ENCODE measurements around the gene ANKMY2.
A peak's percentile ranks its signal among the peaks of the same experiment; 100 is the strongest.

ANKMY2 gene

DNA sequence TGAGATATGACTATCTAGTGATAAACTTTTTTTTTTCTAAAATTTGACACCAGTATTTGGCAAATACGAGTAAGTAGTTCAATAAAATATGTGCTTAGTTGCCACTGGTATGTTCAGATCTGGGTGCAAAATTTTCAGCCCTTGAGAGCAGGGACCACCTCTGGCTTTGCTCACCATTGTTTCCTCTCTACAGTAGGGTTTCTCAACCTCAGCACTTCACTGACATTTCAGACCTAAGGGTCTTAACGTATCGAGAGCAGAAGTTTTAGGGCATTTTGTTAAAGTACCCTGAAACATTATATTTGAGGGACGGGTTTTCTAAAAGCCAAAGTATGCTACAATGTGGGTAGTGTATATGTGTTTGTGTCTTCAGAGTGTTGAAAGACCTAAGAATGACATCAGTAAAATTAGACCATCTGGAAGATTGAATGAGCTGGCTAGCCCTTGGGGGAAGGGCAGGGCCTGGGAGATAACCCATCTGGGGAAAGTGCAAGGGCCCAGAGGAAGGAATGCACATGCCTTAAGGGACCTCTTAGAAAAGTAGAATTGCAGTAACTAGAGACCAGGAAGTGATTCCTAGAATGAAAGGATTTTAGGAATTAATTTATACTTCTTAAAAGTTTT lies 12.2 kb upstream of the ANKMY2 start:
- no peak for DNase-seq

DNA sequence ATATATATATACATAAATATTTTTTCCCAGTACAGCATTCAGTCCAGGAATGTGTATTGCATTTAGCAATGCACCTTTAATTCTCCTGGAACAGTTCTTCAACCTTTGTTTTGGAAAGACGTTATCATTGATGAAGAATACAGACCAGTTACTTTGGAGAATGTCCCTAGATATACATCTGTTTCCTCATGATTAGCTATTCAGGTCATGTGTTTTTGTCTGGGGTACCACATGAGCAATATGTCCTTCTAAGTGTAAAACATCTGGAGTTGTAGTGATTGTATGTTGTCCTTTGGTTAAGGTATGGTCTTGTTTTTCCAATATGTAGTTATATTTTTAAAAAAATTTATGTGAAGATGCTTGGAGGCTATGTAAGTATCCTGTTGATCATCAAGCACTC lies 10.6 kb upstream of the ANKMY2 start:
- no peak for DNase-seq

DNA sequence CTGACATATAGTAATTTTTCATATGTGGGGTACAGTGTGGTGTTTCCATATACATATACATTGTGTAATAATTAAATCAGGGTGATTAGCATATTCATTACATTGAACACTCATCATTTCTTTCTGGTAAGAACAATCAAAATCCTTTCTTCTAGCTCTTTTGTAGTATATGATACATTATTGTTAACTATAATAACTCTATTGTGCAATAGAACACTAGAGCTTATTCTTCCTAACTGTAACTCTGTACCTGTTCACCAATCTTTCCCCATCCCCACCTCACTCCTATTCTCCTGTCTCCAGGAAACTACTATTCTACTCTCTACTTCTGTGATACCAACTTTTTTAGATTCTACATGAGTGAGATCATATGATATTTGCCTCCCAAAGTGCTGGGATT lies 9.8 kb upstream of the ANKMY2 start:
- DNase-seq = no peak

DNA sequence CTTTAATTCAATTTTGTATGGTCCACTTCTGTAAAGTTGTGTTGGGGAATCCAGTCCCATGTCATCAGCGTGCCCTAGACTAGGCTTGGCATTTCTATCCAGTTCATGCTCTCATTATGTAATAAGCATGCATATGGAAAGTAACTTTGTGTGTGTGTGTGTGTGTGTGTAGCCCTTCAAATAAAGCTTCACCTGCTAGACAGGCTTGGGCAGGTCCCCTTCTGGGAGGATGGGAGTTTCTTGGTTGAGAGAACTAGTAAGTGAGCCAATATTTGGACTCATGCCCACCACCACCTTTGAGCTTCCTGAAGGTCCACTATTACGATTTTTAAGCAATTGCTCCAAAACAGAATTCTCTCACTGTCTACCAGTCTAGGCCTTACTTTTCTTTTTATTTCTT lies 7.3 kb upstream of the ANKMY2 start:
- DNase-seq = no peak

DNA sequence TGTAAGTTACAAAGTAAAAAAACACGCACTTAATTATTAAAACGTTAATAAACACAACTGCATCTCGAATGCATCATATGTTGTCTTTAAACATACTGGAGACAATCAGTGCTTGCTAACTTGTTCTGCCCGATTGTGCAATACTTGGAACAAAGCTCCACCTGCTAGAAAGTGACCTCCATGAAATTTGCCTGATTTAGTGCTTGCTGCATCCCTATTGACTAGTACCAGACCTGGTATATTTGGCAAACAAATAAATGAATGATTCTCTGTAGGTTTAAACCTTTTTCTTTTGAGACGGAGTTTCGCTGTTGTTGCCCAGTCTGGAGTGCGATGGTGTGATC lies 6.7 kb upstream of the ANKMY2 start:
- no peak for DNase-seq

DNA sequence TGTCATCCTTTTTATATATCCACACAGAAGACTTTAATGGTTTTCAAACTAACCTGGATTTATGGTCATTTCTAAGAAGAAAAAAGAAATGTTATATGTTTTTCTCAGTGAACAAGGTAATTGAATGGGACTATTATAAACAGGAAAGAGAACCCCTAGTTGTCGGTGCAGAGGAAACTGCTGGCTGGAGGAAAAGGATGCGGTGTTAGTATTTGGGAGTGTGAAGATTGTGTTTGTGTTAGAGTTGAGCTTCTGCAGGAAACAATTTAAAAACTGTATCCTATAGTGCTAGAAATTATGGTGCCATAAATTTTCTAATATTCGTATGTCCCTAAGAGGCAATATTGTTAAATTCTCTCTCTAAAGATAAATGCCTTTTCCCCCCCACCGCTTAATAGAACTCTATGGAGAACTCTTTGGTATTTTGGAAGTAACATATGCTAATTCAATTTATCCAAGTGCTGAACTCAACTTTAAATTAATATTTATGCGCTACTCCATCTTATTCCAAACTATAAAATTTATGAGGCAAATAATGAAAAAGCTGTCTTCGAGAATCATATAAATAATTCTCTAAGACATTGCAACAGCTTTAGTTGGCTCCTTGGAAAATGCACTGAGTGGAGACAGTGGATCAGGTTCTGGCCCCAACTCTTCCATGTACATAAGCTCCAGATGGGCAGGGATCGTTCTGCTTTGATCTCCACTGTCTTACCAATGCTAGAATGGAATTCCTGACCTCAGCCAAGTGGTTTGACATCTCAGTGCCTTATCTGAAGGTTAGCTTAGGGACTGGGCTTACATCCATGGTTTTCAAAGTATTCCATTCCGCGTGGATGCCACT lies 6.1 kb upstream of the ANKMY2 start:
- no peak for DNase-seq

DNA sequence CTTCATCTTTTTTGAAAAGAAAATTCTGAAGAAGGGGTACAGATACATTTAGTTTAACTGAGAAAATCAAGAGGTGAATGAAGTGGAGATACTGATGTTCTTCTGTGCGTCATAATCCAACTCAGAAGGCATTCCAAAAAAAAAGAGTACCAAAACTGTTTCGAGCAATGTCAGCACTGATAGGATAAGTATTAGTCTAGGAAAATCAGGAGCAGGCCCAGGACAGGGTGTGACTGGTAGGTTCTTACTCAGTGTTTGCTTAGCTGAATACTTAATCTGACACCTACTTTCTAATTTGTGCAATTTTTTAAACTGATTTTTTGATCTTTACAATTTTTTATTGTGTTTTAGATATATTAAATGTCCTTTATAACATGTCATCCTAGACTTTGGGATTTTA lies 4.7 kb upstream of the ANKMY2 start:
- DNase-seq = no peak

DNA sequence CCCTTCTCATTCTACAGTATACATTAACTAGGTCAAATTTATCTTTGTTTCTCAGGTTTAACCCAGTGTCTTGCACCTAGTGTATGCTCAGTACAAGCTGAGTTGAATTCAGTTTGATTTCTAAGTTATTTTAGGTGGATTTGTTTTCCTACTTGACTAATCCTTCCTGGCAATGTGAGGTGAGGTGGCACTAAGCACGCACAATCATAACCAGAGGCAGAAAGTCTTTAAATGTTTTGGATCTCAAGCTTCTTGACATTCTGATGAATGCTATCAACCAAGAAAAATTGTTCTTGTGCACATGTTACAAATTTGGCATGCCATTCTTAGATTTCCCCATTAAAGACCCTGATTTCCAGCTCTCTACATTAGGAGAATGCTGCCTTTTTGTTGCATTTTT lies 3.6 kb upstream of the ANKMY2 start:
- DNase-seq = no peak

DNA sequence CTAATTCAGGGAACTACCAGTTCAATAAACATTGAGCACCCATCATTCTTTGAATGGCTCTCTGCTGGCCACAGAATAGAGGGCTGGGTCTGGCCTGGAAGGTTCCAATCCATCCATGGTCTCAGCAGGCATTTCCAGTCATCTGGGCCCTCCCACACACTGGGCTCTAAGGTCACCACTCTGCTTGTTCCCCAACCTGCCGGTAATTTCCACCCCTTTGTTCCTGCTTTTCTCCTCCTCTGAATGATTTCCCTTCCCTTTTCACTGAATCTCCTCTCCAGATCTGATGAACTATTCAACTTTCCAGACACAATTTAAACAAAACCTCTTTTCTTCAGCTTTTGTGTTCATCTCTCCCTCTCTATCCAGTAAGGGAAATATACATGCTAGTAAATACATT lies 3.0 kb upstream of the ANKMY2 start:
- no peak for DNase-seq

DNA sequence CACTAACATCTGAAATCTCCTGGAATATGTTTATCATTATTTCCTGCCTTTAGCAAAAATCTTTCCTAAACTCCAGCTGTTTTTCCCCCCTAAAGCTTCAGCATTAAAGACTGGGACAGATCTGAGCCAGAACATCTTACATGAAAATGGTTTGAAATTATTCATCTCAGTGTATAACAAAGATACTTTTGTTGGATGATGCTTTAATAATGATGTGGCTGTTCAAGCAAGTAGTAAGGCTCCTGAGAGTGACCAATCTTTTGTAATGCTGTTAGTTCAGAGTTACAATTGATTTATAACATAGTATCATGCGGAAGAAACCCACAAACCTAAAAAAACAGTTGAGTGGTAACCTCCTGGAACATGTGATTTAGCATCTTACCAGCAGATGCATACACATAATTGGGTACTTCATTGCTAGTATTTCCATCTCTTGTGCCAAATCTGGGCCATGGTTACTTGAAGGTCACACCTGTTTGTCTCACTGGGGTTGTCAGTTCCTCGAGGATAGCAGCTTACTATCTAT lies 1.9 kb upstream of the ANKMY2 start:
- DNase-seq = no peak

DNA sequence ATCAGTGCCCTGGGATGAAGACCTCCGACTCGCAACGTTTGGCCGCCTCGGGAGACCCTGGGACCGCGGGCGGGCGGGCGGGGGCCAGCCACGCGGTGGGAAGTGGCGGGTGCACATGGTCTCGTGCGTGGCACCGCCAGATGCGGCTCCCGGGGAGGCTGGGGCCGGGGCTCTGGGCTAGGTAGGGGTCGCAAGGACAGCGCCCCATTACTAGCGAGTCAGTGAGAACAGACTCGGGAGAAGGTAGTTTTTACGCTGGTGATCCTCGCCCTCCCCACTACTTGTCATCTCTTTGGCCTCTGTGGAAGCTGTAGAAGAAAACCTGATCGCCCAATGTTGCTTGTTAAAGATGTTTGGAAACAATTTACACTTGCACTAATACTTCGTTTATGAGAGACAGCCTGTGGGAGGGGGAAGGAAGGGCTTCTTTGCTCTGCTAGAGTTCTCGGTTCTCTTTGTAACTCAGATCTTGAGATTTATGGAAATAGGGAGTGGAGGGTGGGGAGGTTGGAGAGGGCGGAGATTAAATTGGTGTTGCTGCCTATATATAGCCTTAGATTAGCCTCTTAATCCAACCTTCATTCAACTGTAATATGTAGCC lies 1.0 kb upstream of the ANKMY2 start:
- DNase-seq = no peak

DNA sequence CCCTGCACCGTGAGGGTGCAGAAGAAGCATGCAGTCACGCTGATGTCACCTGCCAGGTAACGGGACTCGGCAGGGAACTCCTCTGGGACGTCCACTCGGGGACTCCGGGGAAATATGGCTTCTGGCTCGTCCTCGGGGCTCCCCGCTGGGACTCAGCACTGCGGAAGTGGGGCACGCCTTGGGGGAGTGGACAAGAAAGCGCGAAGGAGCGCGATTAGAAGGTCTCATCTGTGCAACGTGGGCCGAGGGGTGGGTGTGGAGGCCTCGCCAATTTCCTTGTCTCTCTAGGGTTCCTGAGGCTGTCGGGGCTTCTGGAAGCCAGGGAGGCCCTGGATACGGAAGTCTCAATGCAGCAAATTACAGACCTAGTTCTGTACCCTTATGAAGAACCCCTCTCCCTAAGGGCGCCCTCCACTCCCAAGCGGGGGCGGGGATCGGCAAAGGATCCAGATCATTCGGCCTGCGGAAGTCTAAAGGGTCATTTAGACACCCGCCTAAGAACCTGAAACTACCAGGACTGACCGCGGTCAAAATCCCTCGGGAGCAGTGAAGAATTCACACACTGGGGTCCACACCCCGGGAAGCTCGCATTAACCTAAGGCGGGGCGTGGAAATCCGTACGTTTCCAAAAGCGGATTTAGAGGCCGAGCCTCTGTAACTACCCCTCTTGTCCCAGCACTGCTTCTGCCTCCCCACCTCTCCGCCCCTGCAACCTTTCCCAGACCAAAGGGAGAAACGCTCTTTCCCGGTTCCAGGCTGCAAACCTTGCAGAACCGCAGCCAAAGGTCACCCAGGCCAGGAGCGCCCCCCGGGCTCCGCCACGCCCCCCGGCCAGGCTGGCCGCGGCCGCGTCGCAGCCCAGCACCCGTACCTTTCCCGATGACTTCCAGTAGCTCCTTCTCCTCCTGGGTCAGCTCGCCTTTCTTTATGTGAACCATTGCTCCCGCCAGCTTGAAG lies 640 bp downstream of the ANKMY2 start:
- DNase-seq = peak; percentile 56

DNA sequence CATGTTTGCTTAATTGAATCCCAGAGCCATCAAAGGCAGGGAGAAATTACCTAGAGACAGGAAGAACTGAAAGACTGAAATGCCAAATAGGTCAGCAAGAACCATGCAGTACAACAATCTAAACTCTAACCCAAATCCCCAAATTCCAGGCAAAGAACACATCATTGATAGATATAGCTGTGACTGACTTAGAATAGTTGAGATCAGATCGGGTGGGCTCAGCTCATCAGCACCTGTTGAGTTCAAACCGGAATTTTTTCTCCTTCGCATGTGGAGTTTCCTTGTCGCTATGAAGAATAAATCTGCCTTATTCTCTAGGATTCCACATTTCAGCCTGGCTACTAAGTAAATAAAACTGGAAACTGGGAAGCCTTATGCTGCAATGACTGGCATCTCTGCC lies 1.4 kb downstream of the ANKMY2 start:
- no peak for DNase-seq

DNA sequence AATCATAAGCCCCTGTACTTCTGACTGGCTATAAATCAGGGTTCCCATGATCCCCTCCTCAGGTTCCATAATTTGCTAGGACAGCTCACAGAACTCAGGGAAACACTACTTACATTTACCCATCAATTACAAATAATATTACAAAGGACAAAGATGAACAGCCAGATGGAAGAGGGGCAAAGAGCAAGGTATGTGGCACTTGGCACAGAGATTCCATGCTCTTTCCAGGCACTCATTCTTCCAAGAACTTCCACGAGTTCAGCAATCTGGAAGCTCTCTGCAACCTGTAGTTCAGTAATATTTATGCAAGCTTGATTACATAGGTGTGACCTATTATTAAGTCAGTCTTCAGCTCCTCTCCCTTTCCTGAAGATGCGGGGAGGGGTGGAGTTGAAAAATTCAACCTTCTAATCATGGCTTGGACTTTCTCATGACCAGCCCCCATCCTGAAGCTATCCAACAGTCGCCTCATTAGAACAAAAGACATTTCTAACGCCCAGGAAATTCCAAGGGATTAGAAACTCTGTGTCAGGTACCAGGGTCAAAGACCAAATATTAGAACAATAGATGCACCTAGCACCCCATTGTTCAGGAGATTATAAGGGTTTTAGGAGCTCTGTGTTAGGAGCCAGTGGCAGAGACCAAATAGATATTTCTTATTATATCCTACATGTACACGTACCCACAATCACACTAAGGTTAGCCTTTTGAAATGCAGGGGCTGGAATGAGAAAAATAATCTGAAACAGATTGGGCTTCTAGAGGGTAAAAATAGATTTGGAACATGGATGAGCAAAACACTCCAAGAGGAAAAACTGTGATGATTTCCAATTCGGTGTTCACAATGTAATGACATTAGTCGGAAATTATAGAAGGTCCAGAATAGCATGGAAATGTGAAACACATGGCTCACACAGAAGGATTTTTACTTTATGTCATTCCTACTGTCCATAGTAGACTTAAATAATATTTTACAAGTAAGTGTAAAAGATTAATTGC lies 7.0 kb downstream of the ANKMY2 start:
- no peak for DNase-seq

DNA sequence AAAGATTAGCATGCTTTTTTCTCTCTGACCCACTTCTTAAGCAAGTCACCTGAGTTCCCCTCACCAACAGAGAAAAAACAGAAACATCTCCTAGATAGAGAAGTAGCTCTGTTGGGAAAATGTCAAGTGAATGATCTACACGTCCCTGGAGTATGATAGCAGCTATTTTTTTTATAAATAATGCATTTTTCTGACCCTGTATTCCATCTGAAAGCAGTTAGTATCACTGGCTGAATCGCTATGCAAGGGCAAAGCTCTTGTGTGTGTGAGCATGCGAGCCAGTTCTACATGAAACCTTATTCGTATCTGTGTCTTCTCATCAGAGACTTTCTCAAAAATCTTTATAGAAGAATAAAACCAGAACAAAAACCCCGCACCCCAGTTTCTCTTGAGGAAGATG lies 8.2 kb downstream of the ANKMY2 start:
- no peak for DNase-seq

DNA sequence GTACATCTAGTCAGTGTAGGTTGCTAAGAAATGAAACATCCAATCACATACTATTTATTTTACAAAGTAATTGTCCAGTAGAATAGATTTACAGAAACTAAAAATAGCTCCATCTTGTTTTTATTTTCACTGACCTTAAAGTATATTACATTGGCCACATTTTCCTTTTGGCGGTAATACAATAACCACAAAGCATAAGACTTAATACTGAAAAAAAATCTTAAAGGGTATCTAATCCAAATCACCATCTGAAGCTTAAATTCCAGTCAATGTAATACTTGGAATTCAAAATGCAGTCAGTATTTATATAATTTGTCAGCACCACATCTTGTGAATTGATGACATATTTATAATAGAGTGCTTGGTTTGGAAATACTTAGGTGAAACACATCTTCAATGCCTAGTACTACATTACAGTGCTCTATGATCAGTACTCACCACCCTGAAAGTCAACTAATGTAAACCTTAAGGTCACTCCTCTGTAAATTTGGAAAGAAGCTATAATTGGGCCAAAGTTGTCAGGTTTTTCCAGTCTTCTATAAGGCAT lies 8.9 kb downstream of the ANKMY2 start:
- DNase-seq = no peak

DNA sequence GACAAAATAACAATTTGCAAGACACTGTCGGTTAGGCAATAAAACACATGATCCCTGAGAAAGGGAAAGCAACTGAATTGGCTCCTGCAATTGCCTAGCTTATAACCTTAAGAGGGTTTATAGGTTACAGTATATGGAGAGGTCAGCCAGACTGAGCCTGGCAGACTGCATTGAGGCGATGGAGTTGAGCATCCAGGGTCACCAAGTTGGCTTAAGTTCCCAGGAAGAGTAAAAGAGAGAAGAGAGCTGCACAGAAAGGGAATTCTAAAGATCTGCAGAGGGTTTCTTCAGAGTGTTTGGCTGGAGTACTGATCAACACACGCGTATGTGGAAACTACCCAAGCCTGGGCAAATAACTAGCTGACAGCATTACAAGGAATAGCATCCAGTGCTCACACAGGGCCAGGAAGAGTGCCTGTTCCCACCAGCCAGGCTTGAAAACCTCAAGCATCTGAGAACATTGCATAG lies 11.2 kb downstream of the ANKMY2 start:
- no peak for DNase-seq

DNA sequence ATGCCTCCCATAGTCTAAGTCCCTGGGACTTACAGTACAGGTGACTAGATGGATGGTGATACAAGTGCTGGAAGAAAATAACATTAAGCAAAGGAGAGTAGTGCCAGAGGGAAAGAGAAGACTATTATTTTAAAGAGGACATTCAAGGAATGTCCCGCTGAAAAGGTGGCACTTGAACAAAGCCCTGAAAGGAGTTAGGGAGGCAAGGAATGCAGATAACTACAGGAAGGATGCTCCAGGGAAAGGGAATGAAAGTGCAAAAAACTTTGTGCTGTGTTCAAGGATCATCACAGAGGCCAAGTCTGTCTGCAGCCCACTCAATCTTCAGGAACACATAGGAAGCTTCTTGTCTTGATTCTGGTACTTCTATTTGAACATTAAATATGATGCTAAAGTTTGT lies 14.9 kb downstream of the ANKMY2 start:
- no peak for DNase-seq

DNA sequence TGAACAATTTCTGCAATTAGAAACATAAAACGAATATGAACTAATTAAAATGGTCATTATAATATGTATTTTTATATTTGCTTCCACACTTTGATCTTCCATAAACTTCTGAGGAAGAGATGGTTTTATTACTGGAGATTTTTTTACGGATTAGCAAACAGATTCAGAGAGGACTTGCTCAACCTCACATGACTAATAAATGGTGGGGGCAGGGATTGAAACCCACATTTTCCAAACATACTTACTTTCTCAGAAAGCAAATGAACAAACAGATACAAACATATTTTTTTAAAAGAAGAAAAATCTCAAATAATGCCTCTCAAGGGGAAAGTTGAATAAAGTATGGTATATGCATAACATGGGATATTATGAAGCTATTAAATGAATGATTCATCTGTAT lies 18.3 kb downstream of the ANKMY2 start:
- DNase-seq = no peak

DNA sequence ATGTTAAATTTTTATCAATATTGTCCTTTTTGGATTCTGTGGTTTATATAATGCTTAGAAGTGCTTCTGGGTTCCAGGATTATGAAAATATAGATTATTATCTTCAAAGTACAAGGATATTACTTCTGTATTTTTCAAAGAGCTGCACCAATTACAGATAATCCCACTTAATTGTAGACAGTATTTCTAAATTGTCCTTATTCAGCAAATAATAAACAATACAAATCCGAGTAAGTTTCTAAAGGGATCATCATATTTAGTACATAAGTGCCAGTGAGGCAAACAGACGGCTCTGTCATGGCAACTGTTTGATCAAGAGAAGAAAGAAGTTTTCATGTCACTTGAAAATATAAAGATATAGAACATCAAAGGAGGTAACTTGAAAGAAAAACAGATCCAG lies 19.2 kb downstream of the ANKMY2 start:
- no peak for DNase-seq

DNA sequence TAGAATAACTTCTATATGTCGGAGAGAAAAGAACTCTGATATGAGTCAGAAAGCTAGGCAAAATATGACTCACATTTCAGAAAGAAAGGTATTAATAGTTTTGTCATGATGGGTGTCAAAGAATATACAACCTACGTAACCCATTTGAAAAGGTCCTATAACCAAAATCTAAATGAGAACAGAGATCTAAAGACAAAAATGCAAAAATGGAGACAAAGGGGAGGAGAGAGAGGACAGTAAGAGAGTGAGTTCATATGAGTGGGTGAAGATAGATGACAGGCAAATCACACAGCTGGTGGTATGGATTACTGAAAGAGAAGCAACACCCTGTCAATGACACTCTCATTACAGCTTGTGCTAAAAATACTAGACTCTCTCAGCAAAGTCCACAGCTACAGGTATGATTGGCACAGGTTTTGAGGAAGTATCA lies 25.6 kb downstream of the ANKMY2 start:
- DNase-seq = no peak
